Colonic mucosa (tissue), 4 donors: ENCODE measurements around the gene NT5C2. TPM values are rescaled to one million over a fixed set of nuclear protein-coding genes. Genes with fewer than 3 reads are reported as not detected.
"Not testable (repeated sequence)": the region's sequence is repeated elsewhere in the genome, so short reads cannot be mapped to it uniquely, and the experiment has no call there.

Source experiments
- DNase-seq: peaks from one replicate; pipeline ENCODE4 v3.0.0-alpha.2; 2020
- H3K27ac ChIP-seq: fragments of 200-600 bp; one replicate; pipeline ENCODE4 v1.8.0; 2021
- H3K27me3 ChIP-seq: fragments of 200-600 bp; one replicate; pipeline ENCODE4 v1.8.0; 2021
- H3K36me3 ChIP-seq: fragments of 200-600 bp; one replicate; pipeline ENCODE4 v1.8.0; 2021
- H3K4me1 ChIP-seq: fragments of 200-600 bp; one replicate; pipeline ENCODE4 v1.8.0; 2021; ENCODE audit warnings: mild to moderate bottlenecking
- H3K4me3 ChIP-seq: fragments of 200-600 bp; one replicate; pipeline ENCODE4 v1.8.0; 2021
- H3K9ac ChIP-seq, 2 donors: one replicate each; pipeline ENCODE4 v1.7.0; 2013; ENCODE audit warnings: control low read depth in 2 of 2, low read depth in 2 of 2, low read length in 2 of 2
- H3K9me3 ChIP-seq: fragments of 200-600 bp; one replicate; pipeline ENCODE4 v1.8.0; 2021
- CTCF ChIP-seq: fragments of 200-600 bp; IDR thresholded peaks from one replicate; pipeline ENCODE4 v1.8.0; 2022; ENCODE audit warnings: antibody characterized with exemption, mild to moderate bottlenecking
- intact Hi-C: fragments of 100-400 bp; cut with DNase I; formaldehyde crosslinking; loops from one replicate; pipeline ENCODE4 v1.14.1; 2022
- total RNA-seq, 2 donors: library from RNA; stranded (reverse); fragmentation: NEBNext Ultra II Directional in 1 of 2; extraction: Animal tissue kit (Norgen Biotek cat#: 25700) in 1 of 2; gene quantifications; one replicate each; pipeline ENCODE4 v1.2.1, GENCODE V29; 2021
- donor health status: healthy.
- donor health status: DM: no; HTN: no; CAD: no.
- donor health status: DM: no; HTN: no; CAD: no.

NT5C2 gene
- total RNA-seq, 2 donors from 2014 or later: 59.6 to 89.5 TPM

GRCh38 chr10:103215601-103216000 lies 22.5 kb upstream of the NT5C2 start:
- Histone ChIP-seq H3K9ac (no peak overlapping the region), H3K4me1 (no peaks in the 10 kb centered on the region), H3K9me3 (no peaks in the 10 kb centered on the region), H3K4me3 (no peak overlapping the region), H3K36me3 (no peaks in the 10 kb centered on the region), H3K27ac (no peak overlapping the region), H3K27me3 (no peaks in the 10 kb centered on the region)
- intact Hi-C loops: no loop called here
- DNase-seq: no peak
- no peak for TF ChIP-seq CTCF

- DNase-seq, H3K27me3 ChIP-seq, H3K27ac ChIP-seq, H3K4me1 ChIP-seq, H3K9me3 ChIP-seq, H3K9ac ChIP-seq, H3K4me3 ChIP-seq, intact Hi-C loops, H3K36me3 ChIP-seq: not testable (repeated sequence)
Measured at GRCh38 chr10:103210262-103210661, 17.2 kb upstream of the NT5C2 start.

- H3K9ac ChIP-seq, H3K9me3 ChIP-seq, H3K4me3 ChIP-seq, DNase-seq, intact Hi-C loops, H3K27ac ChIP-seq, H3K36me3 ChIP-seq, H3K27me3 ChIP-seq, H3K4me1 ChIP-seq: not testable (repeated sequence)
Measured at GRCh38 chr10:103207643-103208042, 14.6 kb upstream of the NT5C2 start.

- Histone ChIP-seq H3K4me1 (no peaks in the 10 kb centered on the region), H3K36me3 (no peaks in the 10 kb centered on the region), H3K9me3 (no peaks in the 10 kb centered on the region), H3K27me3 (no peaks in the 10 kb centered on the region), H3K4me3 (no peak overlapping the region), H3K9ac (no peak overlapping the region), H3K27ac (no peak overlapping the region)
- no peak for TF ChIP-seq CTCF
- DNase-seq: no peak
- intact Hi-C loops: no loop called here
Measured at GRCh38 chr10:103207141-103207540, 14.1 kb upstream of the NT5C2 start.

- H3K9me3 ChIP-seq, H3K27me3 ChIP-seq, DNase-seq, intact Hi-C loops, H3K4me3 ChIP-seq, H3K27ac ChIP-seq, H3K9ac ChIP-seq, H3K4me1 ChIP-seq, H3K36me3 ChIP-seq: not testable (repeated sequence)
Measured at GRCh38 chr10:103206715-103207114, 13.6 kb upstream of the NT5C2 start.

GRCh38 chr10:103205401-103205800 lies 12.3 kb upstream of the NT5C2 start:
- H3K4me1 ChIP-seq, H3K27ac ChIP-seq, H3K36me3 ChIP-seq, intact Hi-C loops, H3K27me3 ChIP-seq, H3K9ac ChIP-seq, H3K4me3 ChIP-seq, H3K9me3 ChIP-seq, DNase-seq: not testable (repeated sequence)

GRCh38 chr10:103204353-103205255 lies 11.5 kb upstream of the NT5C2 start:
- Histone ChIP-seq H3K4me3 (no peak overlapping the region), H3K9ac (no peak overlapping the region), H3K4me1 (no peaks in the 10 kb centered on the region), H3K36me3 (no peaks in the 10 kb centered on the region), H3K27me3 (no peaks in the 10 kb centered on the region), H3K27ac (no peak overlapping the region), H3K9me3 (no peaks in the 10 kb centered on the region)
- intact Hi-C loops: no loop called here
- no peak for DNase-seq
- TF ChIP-seq CTCF: no peak
